ENCODE data around the gene DAPP1. TPM values are rescaled to one million over a fixed set of nuclear protein-coding genes. Genes with fewer than 3 reads are reported as not detected.

DAPP1 gene
- total RNA-seq, 1 experiment from 2014 or later: 30.6 TPM

- BruUV-seq (replicated peaks): no TSS peak
- Mint-ChIP-seq H3K9me3 (ENCODE audit: low read depth, unreplicated experiment) (no peaks in the 10 kb centered on the region), H3K36me3 (ENCODE audit: insufficient read depth, unreplicated experiment) (peaks cover 5% of the 10 kb centered on the region), H3K4me3 (ENCODE audit: low read depth, unreplicated experiment) (no peak overlapping the region), H3K27me3 (ENCODE audit: unreplicated experiment) (no peaks in the 10 kb centered on the region), H3K4me1 (ENCODE audit: low read depth, unreplicated experiment) (no peaks in the 10 kb centered on the region), H3K27ac (ENCODE audit: unreplicated experiment) (no peak overlapping the region)
- CTCF ChIA-PET: no interaction called here
- TF ChIP-seq CTCF (IDR thresholded peaks at IDR 0.05; ENCODE audit: unreplicated experiment): no peak
- no peak for DNase-seq
- intact Hi-C loops (cut with micrococcal nuclease; ENCODE audit: unreplicated experiment): no loop called here
Measured at GRCh38 chr4:99915449-99915848, 98.8 kb downstream of the DAPP1 start.

GRCh38 chr4:99917575-99917974, 100.9 kb downstream of the DAPP1 start:
- Mint-ChIP-seq H3K4me3 (ENCODE audit: low read depth, unreplicated experiment) (no peak overlapping the region), H3K36me3 (ENCODE audit: insufficient read depth, unreplicated experiment) (peaks cover 5% of the 10 kb centered on the region), H3K27me3 (ENCODE audit: unreplicated experiment) (no peaks in the 10 kb centered on the region), H3K4me1 (ENCODE audit: low read depth, unreplicated experiment) (no peaks in the 10 kb centered on the region), H3K27ac (ENCODE audit: unreplicated experiment) (no peak overlapping the region), H3K9me3 (ENCODE audit: low read depth, unreplicated experiment) (no peaks in the 10 kb centered on the region)
- DNase-seq: no peak
- no peak for TF ChIP-seq CTCF (IDR thresholded peaks at IDR 0.05; ENCODE audit: unreplicated experiment)
- BruUV-seq (replicated peaks): no TSS peak
- CTCF ChIA-PET: no interaction called here
- intact Hi-C loops (cut with micrococcal nuclease; ENCODE audit: unreplicated experiment): no loop called here

GRCh38 chr4:99918656-99919055, 102.0 kb downstream of the DAPP1 start:
- intact Hi-C loops (cut with micrococcal nuclease; ENCODE audit: unreplicated experiment): no loop called here
- Mint-ChIP-seq H3K4me3 (ENCODE audit: low read depth, unreplicated experiment) (no peak overlapping the region), H3K27ac (ENCODE audit: unreplicated experiment) (no peak overlapping the region), H3K36me3 (ENCODE audit: insufficient read depth, unreplicated experiment) (peaks cover 5% of the 10 kb centered on the region), H3K9me3 (ENCODE audit: low read depth, unreplicated experiment) (no peaks in the 10 kb centered on the region), H3K4me1 (ENCODE audit: low read depth, unreplicated experiment) (no peaks in the 10 kb centered on the region), H3K27me3 (ENCODE audit: unreplicated experiment) (no peaks in the 10 kb centered on the region)
- no peak for DNase-seq
- CTCF ChIA-PET: no interaction called here
- no TSS peak for BruUV-seq (replicated peaks)
- no peak for TF ChIP-seq CTCF (IDR thresholded peaks at IDR 0.05; ENCODE audit: unreplicated experiment)

Other genes with a start within 250 kb of the DAPP1 start
- gene MTTP, start 242.0 kb upstream of the DAPP1 start, total RNA-seq (2022): 0.22 TPM in 1 of 2 replicates, not detected in the other
- not detected in 2 replicates for gene C4orf54, start 159.0 kb upstream of the DAPP1 start, total RNA-seq (2022)
- 19.2 and 21.5 TPM in 2 replicates for gene LAMTOR3, start 77.6 kb downstream of the DAPP1 start, total RNA-seq (2022)
- 33.0 and 35.4 TPM in 2 replicates for gene DNAJB14, start 129.8 kb downstream of the DAPP1 start, total RNA-seq (2022)
- gene H2AZ1, start 133.4 kb downstream of the DAPP1 start, total RNA-seq (2022): 351 and 380 TPM in 2 replicates